Measurements from ENCODE around the gene OSGIN1. TPM values are rescaled to one million over a fixed set of nuclear protein-coding genes. Genes with fewer than 3 reads are reported as not detected.

Gene OSGIN1
- total and polyA plus RNA-seq, 2 donors from 2014 or later: 6.3 to 14.5 TPM

DNA sequence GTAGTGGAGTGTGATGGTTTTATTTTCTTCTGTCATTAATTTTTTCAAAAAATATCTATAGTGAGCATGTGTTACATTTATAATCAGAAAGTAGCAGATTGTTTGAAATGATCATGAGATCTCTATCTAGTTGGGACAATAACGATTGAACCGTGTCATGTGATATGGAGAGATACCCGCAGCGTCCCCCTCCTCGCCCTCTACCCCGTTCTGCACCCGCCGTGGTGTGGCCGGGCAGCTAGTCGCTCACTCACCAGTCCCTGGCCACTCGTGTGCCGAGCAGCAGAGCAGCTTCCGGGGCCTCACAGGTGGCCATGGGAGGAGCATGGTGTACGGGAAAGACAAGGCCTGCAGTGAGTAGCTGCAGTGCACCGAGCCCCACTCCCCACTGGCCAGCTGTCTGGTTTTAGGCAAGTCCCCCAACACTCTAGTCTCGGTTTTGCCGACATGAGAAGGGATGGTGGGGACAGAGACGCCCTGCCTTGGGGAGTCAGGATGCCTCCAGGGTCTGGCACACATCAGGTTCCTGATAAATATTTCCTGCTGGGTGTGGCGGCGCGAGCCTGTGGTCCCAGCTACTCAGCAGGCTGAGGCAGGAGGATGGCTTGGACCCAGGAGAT, 38.8 kb upstream of the OSGIN1 start:
- FAIRE-seq (no peak), DNase-seq (no peak)
- no peaks in the 10 kb centered on the region for H3K27me3 ChIP-seq (ENCODE audit: control insufficient read depth, insufficient read depth, low read length)
- no peak overlapping the region for H3K9ac ChIP-seq (ENCODE audit: low read length in 3 of 3)
- peaks cover 14 to 53% (median 46%) of the 10 kb centered on the region in 3 donors for H3K36me3 ChIP-seq (ENCODE audit: control insufficient read depth in 2 of 3, insufficient read depth in 3 of 3, low read length in 3 of 3)
- no peak overlapping the region for H3K27ac ChIP-seq (ENCODE audit: low read depth in 2 of 2, low read length in 2 of 2)
- peaks cover 0 to 1% (median 0%) of the 10 kb centered on the region in 3 donors for H3K9me3 ChIP-seq (ENCODE audit: control insufficient read depth in 2 of 3, insufficient read depth in 1 of 3, low read length in 3 of 3)
- TF ChIP-seq, protein P1, sequence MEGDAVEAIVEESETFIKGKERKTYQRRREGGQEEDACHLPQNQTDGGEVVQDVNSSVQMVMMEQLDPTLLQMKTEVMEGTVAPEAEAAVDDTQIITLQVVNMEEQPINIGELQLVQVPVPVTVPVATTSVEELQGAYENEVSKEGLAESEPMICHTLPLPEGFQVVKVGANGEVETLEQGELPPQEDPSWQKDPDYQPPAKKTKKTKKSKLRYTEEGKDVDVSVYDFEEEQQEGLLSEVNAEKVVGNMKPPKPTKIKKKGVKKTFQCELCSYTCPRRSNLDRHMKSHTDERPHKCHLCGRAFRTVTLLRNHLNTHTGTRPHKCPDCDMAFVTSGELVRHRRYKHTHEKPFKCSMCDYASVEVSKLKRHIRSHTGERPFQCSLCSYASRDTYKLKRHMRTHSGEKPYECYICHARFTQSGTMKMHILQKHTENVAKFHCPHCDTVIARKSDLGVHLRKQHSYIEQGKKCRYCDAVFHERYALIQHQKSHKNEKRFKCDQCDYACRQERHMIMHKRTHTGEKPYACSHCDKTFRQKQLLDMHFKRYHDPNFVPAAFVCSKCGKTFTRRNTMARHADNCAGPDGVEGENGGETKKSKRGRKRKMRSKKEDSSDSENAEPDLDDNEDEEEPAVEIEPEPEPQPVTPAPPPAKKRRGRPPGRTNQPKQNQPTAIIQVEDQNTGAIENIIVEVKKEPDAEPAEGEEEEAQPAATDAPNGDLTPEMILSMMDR (IDR thresholded peaks at IDR 0.05; ENCODE audit: borderline replicate concordance, extremely low read depth, insufficient read depth): no peak
- no peak overlapping the region for H3K4me3 ChIP-seq (ENCODE audit: low read length in 3 of 3)
- no peaks in the 10 kb centered on the region for H3K4me1 ChIP-seq (ENCODE audit: control insufficient read depth in 2 of 3, insufficient read depth in 2 of 3, low read depth in 1 of 3, low read length in 3 of 3)
- intact Hi-C loops (cut with DNase I): no loop called here

DNA sequence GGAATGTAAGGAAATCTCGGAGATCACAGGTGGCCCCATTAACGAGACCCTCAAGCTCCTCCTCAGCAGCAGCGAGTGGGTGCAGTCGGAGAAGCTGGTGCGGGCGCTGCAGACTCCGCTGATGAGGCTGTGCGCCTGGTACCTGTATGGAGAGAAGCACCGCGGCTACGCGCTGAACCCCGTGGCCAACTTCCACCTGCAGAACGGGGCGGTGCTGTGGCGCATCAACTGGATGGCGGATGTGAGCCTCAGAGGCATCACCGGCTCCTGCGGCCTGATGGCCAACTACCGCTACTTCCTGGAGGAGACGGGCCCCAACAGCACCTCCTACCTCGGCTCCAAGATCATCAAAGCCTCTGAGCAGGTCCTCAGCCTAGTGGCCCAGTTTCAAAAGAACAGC, 38.0 kb upstream of the OSGIN1 start:
- FAIRE-seq: no peak
- TF ChIP-seq, protein P1 (IDR thresholded peaks at IDR 0.05; ENCODE audit: borderline replicate concordance, extremely low read depth, insufficient read depth): no peak

DNA sequence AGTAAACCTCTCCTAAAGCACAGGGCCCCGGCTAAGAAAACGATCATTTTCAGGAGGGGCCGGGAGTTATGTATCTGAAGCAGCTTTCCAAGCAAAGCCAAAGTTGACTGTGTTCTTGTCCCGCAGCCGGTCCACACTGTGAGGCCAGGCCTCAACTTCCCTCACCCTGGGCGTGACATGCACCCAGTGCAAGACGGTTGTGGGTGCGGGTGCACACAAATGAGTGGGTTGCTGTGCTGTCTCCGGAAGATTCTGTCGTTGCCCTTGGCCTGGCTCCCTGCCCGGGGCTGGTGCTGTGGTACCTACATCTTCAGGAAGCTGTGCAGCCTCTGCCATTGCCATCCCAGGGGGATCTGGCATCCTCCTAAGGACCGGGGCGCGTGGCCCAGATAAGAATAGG, 37.5 kb upstream of the OSGIN1 start:
- Histone ChIP-seq H3K27ac (ENCODE audit: low read depth in 2 of 2, low read length in 2 of 2) (no peak overlapping the region), H3K27me3 (ENCODE audit: control insufficient read depth, insufficient read depth, low read length) (no peaks in the 10 kb centered on the region), H3K4me3 (ENCODE audit: low read length in 3 of 3) (no peak overlapping the region), H3K9me3 (ENCODE audit: control insufficient read depth in 2 of 3, insufficient read depth in 1 of 3, low read length in 3 of 3) (peaks cover 0 to 1% (median 0%) of the 10 kb centered on the region in 3 donors), H3K4me1 (ENCODE audit: control insufficient read depth in 2 of 3, insufficient read depth in 2 of 3, low read depth in 1 of 3, low read length in 3 of 3) (no peaks in the 10 kb centered on the region), H3K9ac (ENCODE audit: low read length in 3 of 3) (no peak overlapping the region), H3K36me3 (ENCODE audit: control insufficient read depth in 2 of 3, insufficient read depth in 3 of 3, low read length in 3 of 3) (peaks cover 21 to 66% (median 53%) of the 10 kb centered on the region in 3 donors)
- DNase-seq: no peak
- TF ChIP-seq, protein P1 (IDR thresholded peaks at IDR 0.05; ENCODE audit: borderline replicate concordance, extremely low read depth, insufficient read depth): no peak
- no peak for FAIRE-seq
- intact Hi-C loops (cut with DNase I): no loop called here

More for the DNA sequence above, 38.0 kb upstream of the OSGIN1 start:
- intact Hi-C loops (cut with DNase I): no loop called here
- Histone ChIP-seq H3K9ac (ENCODE audit: low read length in 3 of 3) (no peak overlapping the region), H3K36me3 (ENCODE audit: control insufficient read depth in 2 of 3, insufficient read depth in 3 of 3, low read length in 3 of 3) (peaks cover 21 to 62% (median 53%) of the 10 kb centered on the region in 3 donors), H3K4me1 (ENCODE audit: control insufficient read depth in 2 of 3, insufficient read depth in 2 of 3, low read depth in 1 of 3, low read length in 3 of 3) (no peaks in the 10 kb centered on the region), H3K27ac (ENCODE audit: low read depth in 2 of 2, low read length in 2 of 2) (no peak overlapping the region), H3K9me3 (ENCODE audit: control insufficient read depth in 2 of 3, insufficient read depth in 1 of 3, low read length in 3 of 3) (peaks cover 0 to 1% (median 0%) of the 10 kb centered on the region in 3 donors), H3K4me3 (ENCODE audit: low read length in 3 of 3) (no peak overlapping the region), H3K27me3 (ENCODE audit: control insufficient read depth, insufficient read depth, low read length) (no peaks in the 10 kb centered on the region)
- no peak for DNase-seq

Measured in kidney (tissue), 14 donors.